Fibroblast of villous mesenchyme (primary cell): ENCODE measurements around the gene KCNH1. TPM values are rescaled to one million over a fixed set of nuclear protein-coding genes. Genes with fewer than 3 reads are reported as not detected.
A peak's percentile ranks its signal among the peaks of the same experiment; 100 is the strongest.

Source experiments
- DNase-seq: peaks from one replicate; pipeline ENCODE4 v3.0.0-alpha.2; 2010; ENCODE audit warnings: low read depth
- H3K4me3 ChIP-seq: 2 replicates; pipeline ENCODE4 v1.5.1; 2011; ENCODE audit warnings: low read depth, mild to moderate bottlenecking, low read length
- total RNA-seq: library from RNA; depleted of rRNA; stranded (reverse); fragments of >200 nt; gene quantifications from 2 replicates; pipeline ENCODE4 v1.2.3, GENCODE V29; 2012
- TF ChIP-seq, protein P1 (sequence below): IDR thresholded peaks from 2 replicates; pipeline ENCODE4 v1.5.1; 2012; ENCODE audit warnings: low read depth, mild to moderate bottlenecking, low read length; ENCODE audit not compliant: insufficient read depth

The KCNH1 gene
- total RNA-seq, 1 donor, result 11.2 TPM

GRCh38 chr1:210731597-210731996 is 402.4 kb downstream of the KCNH1 start:
- no peak for DNase-seq
- H3K4me3 ChIP-seq, result no peak overlapping the region
- TF ChIP-seq, protein P1, sequence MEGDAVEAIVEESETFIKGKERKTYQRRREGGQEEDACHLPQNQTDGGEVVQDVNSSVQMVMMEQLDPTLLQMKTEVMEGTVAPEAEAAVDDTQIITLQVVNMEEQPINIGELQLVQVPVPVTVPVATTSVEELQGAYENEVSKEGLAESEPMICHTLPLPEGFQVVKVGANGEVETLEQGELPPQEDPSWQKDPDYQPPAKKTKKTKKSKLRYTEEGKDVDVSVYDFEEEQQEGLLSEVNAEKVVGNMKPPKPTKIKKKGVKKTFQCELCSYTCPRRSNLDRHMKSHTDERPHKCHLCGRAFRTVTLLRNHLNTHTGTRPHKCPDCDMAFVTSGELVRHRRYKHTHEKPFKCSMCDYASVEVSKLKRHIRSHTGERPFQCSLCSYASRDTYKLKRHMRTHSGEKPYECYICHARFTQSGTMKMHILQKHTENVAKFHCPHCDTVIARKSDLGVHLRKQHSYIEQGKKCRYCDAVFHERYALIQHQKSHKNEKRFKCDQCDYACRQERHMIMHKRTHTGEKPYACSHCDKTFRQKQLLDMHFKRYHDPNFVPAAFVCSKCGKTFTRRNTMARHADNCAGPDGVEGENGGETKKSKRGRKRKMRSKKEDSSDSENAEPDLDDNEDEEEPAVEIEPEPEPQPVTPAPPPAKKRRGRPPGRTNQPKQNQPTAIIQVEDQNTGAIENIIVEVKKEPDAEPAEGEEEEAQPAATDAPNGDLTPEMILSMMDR, result no peak

DNA sequence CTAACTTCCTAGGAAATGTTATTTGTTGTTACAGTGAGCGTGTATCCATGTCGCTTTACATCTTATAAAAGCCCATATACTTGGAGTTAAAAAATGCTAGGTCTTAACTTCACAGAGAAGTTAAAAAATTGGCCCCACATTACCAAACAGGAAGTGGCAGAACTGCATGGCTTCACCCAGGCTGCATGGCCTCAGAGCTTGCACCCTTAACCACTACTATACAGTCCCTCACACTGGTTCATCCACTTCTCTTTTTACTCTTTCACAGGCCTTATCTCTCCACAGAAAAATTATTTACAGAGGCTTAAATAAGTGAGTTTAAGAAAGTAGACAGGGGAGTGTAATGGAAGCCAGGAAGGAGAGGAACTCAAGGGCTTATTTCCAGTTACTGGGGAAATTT is 402.8 kb downstream of the KCNH1 start:
- TF ChIP-seq, protein P1, result no peak
- no peak for DNase-seq
- no peak overlapping the region for H3K4me3 ChIP-seq

GRCh38 chr1:210730023-210730422 is 403.9 kb downstream of the KCNH1 start:
- DNase-seq, result no peak
- TF ChIP-seq, protein P1, result no peak
- no peak overlapping the region for H3K4me3 ChIP-seq

DNA sequence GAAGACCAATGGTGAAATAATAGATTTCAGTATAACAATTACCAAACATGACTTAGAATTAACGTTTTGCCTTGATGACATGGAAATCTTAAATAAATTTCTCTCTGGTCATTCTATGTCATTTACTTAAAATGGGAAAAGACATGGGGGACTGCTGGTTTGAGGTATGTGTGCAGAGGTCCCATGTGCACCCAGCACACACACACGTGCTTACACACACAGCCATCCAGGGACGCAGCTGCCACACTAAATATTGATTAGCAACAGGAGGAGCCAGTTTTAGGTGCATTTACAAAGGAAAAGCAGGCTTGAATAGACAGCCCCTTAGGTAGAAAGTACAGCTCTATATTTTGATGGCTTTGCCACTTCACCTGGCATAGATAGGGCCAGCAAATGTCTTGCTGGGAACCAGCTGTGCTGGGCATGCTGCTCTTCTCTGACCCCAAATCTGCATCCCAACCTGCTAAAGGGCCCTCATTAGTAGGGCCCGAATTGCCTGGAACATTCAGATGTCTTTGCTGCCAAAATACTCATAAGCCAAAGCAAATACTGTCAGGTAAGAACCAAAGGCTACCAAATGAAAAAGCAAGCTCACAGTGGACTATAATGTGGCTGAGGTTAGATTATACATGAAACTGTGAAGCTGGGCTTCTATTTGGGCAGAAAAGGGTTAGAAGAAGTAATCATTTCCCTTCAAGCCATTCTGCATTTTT is 405.4 kb downstream of the KCNH1 start:
- TF ChIP-seq, protein P1, result no peak
- no peak overlapping the region for H3K4me3 ChIP-seq
- DNase-seq, result no peak

GRCh38 chr1:210727709-210728108 is 406.2 kb downstream of the KCNH1 start:
- DNase-seq, result no peak
- TF ChIP-seq, protein P1, result no peak
- no peak overlapping the region for H3K4me3 ChIP-seq

GRCh38 chr1:210726621-210727020 is 407.3 kb downstream of the KCNH1 start:
- DNase-seq, result peak; percentile 16
- TF ChIP-seq, protein P1, result no peak
- no peak overlapping the region for H3K4me3 ChIP-seq

DNA sequence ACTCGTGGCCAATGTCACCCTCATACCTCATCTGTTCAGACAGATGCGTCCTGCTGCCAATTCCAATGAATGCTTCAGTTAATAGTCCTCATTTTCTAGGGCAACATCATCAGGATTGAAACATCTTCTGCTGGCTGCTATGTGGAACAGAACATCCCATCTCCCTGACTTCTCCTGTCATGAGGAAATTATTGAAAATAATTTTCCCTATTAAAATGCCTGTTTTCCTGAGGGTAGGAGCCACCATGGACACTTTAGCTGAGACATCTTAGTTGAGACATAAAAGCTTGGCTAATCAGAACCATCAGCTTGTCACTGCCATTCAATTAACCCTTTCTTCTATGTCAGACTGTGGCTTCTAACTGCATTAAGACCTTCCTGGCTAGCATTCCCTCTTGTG is 409.2 kb downstream of the KCNH1 start:
- DNase-seq, result no peak
- TF ChIP-seq, protein P1, result no peak

More for the DNA sequence above, 409.2 kb downstream of the KCNH1 start:
- no peak overlapping the region for H3K4me3 ChIP-seq
